Measurements from ENCODE around the gene GET4. TPM values are rescaled to one million over a fixed set of nuclear protein-coding genes. Genes with fewer than 3 reads are reported as not detected.
A peak's percentile ranks its signal among the peaks of the same experiment; 100 is the strongest.

Gene GET4
- total and polyA plus RNA-seq, 2 of the 13 experiments (the other 11 are each of a cell fraction or from before 2014, with no cell fraction given): 28.2 to 35.2 TPM

GRCh38 chr7:892648-893593 lies 16.6 kb downstream of the GET4 start:
- ChIA-PET CTCF (ENCODE audit: low intra/inter-chr PET ratio, low total read pairs) (no interaction called here), POLR2A (interaction anchor here (1.2 kb wide), 1 partner anchor 9 kb away, joined by 5 read pairs; no protein-coding TSS in a partner anchor)
- no peak for ATAC-seq
- H3K36me3 ChIP-seq (replicated peaks in 1 of 2; ENCODE audit: control insufficient read depth in 1 of 2, insufficient read depth in 2 of 2, low read length in 2 of 2): peaks cover 38 to 78% of the 10 kb centered on the region in 2 experiments
- peaks cover 9% of the 10 kb centered on the region for H3K79me2 ChIP-seq (ENCODE audit: insufficient read depth, low read length)
- no peaks in the 10 kb centered on the region for H3K9me3 ChIP-seq (ENCODE audit: low read length)
- H3K4me3 ChIP-seq (replicated peaks in 1 of 3; ENCODE audit: insufficient read depth in 1 of 3, low read depth in 2 of 3, low read length in 3 of 3): no peak overlapping the region
- DNase-seq (ENCODE audit: low spot score): no peak
- no TSS peak for BruUV-seq (replicated peaks)
- H3K27ac ChIP-seq (ENCODE audit: extremely low read length, insufficient read depth, low read length): no peak overlapping the region
- 98% methylated on average over 48 of the region's 48 CpGs for WGBS (ENCODE audit: low lambda C conversion rate)
- intact Hi-C loops (cut with micrococcal nuclease; ENCODE audit: unreplicated experiment) (no loop called here), in situ Hi-C loops (cut with HindIII; ENCODE audit: extremely low pct_ligation_motif_present, low pct_unique_long_range_greater_than_20kb) (no loop called here)
- no peak overlapping the region for H3K9ac ChIP-seq (ENCODE audit: insufficient read depth, low read depth, low read length)
- H3K4me1 ChIP-seq (ENCODE audit: insufficient read depth, low read length): no peaks in the 10 kb centered on the region
- FAIRE-seq: no peak
- H3K27me3 ChIP-seq (ENCODE audit: control insufficient read depth in 1 of 2, insufficient read depth in 2 of 2, low read length in 2 of 2): no peaks in the 10 kb centered on the region
- no peak overlapping the region for H2AFZ ChIP-seq (ENCODE audit: low read length)
- no peak overlapping the region for H3K4me2 ChIP-seq (ENCODE audit: low read depth, low read length)
- H4K20me1 ChIP-seq (ENCODE audit: insufficient read depth, low read length): no peaks in the 10 kb centered on the region
- TF ChIP-seq MXD4 (CRISPR knock-in tag; IDR thresholded peaks at IDR 0.05) (no peak), CERS6 (CRISPR knock-in tag; IDR thresholded peaks at IDR 0.05) (no peak), ZFY (CRISPR knock-in tag; IDR thresholded peaks at IDR 0.05) (no peak), ZMYM2 (CRISPR knock-in tag; IDR thresholded peaks at IDR 0.05) (no peak), JDP2 (CRISPR knock-in tag; IDR thresholded peaks at IDR 0.05; ENCODE audit: borderline replicate concordance) (no peak), REST (IDR thresholded peaks at IDR 0.05; ENCODE audit: borderline replicate concordance in 1 of 2, low read depth in 1 of 2, low read length in 2 of 2) (no peak), ZSCAN30 (CRISPR knock-in tag; IDR thresholded peaks at IDR 0.05) (no peak), DBP (CRISPR knock-in tag; IDR thresholded peaks at IDR 0.05; ENCODE audit: not compliant biosample characterization) (no peak), RELA (CRISPR knock-in tag; IDR thresholded peaks at IDR 0.05) (no peak), POLR2A (IDR thresholded peaks at IDR 0.05; ENCODE audit: insufficient read depth in 1 of 2, low read depth in 2 of 2, low read length in 2 of 2) (peak in 1 of 2 experiments; percentile 6; a peak in 1 of 4 replicates), ZNF83 (CRISPR knock-in tag; IDR thresholded peaks at IDR 0.05; ENCODE audit: borderline replicate concordance) (no peak), ZNF382 (CRISPR knock-in tag; IDR thresholded peaks at IDR 0.05; ENCODE audit: borderline replicate concordance) (no peak), ADNP (CRISPR knock-in tag; IDR thresholded peaks at IDR 0.05) (no peak), SYNCRIP (IDR thresholded peaks at IDR 0.05; ENCODE audit: insufficient read depth, low read depth, low read length) (no peak), ZNF33A (CRISPR knock-in tag; IDR thresholded peaks at IDR 0.05; ENCODE audit: borderline replicate concordance) (no peak), AGO2 (optimal IDR thresholded peaks at IDR 0.05; ENCODE audit: low read depth, low read length) (peak; percentile 71), RFXANK (CRISPR knock-in tag; IDR thresholded peaks at IDR 0.05) (no peak)

Data from HepG2 (cell line).